RWPE1 (cell line): ENCODE measurements around the gene GRK1.

ENCODE experiments used
- CTCF ChIA-PET: fragments of 350-600 bp; sonication (Branson Sonifier 250); formaldehyde crosslinking; extraction: SDS; loops from one replicate; lab custom pipeline; 2021; lab: Yijun Ruan, JAX
- POLR2A ChIA-PET: fragments of 400-600 bp; formaldehyde crosslinking; extraction: SDS; loops from one replicate; lab custom pipeline; 2020; ENCODE audit warnings: antibody characterized with exemption; ENCODE audit not compliant: low non-redundant PET; lab: Yijun Ruan, JAX
- DNase-seq: peaks from one replicate; pipeline ENCODE4 v3.0.0; 2012; ENCODE audit warnings: low spot score
- H3K27ac ChIP-seq: fragments of 450-650 bp; 2 replicates; pipeline ENCODE4 v1.5.1; 2017
- CTCF ChIP-seq: fragments of 450-650 bp; conservative IDR thresholded peaks from 2 replicates; pipeline ENCODE4 v1.5.1; 2017; ENCODE audit warnings: low read depth, mild to moderate bottlenecking

GRK1 gene

GRCh38 chr13:113746143-113746525 lies 79.1 kb downstream of the GRK1 start:
- ChIA-PET CTCF (no interaction called here), POLR2A (no interaction called here)
- no peak for DNase-seq
- TF ChIP-seq CTCF, result no peak
- no peak overlapping the region for H3K27ac ChIP-seq

- ChIA-PET POLR2A (no interaction called here), CTCF (no interaction called here)
- no peak for DNase-seq
- TF ChIP-seq CTCF, result no peak
- no peak overlapping the region for H3K27ac ChIP-seq
These were observed 79.7 kb downstream of the GRK1 start for GRCh38 chr13:113746671-113747070.

- ChIA-PET POLR2A (no interaction called here), CTCF (no interaction called here)
- TF ChIP-seq CTCF, result no peak
- H3K27ac ChIP-seq, result no peak overlapping the region
- DNase-seq, result no peak
These were observed 80.3 kb downstream of the GRK1 start for GRCh38 chr13:113747291-113747833.

- TF ChIP-seq CTCF, result no peak
- CTCF ChIA-PET, result no interaction called here
- DNase-seq, result no peak
- POLR2A ChIA-PET, result no interaction called here
- H3K27ac ChIP-seq, result no peak overlapping the region
These were observed 81.3 kb downstream of the GRK1 start for GRCh38 chr13:113748101-113748861.

- TF ChIP-seq CTCF, result no peak
- ChIA-PET CTCF (no interaction called here), POLR2A (no interaction called here)
- DNase-seq, result no peak
- H3K27ac ChIP-seq, result no peak overlapping the region
These were observed 81.9 kb downstream of the GRK1 start for GRCh38 chr13:113748862-113749451.

- ChIA-PET POLR2A (no interaction called here), CTCF (no interaction called here)
- DNase-seq, result no peak
- TF ChIP-seq CTCF, result no peak
- no peak overlapping the region for H3K27ac ChIP-seq
These were observed 82.5 kb downstream of the GRK1 start for GRCh38 chr13:113749507-113749906.
